ENCODE results near the gene M6PR. TPM values are rescaled to one million over a fixed set of nuclear protein-coding genes. Genes with fewer than 3 reads are reported as not detected.
"Not testable (repeated sequence)": the region's sequence is repeated elsewhere in the genome, so short reads cannot be mapped to it uniquely, and the experiment has no call there.

Gene M6PR
- total RNA-seq, 1 experiment from 2014 or later, result 112 TPM

GRCh38 chr12:8943565-8944186 is 5.8 kb downstream of the M6PR start:
- H3K27ac ChIP-seq (ENCODE audit: low read length), result no peak overlapping the region
- H3K9me2 ChIP-seq (replicated peaks; ENCODE audit: low read length), result no peaks in the 10 kb centered on the region
- intact Hi-C loops (cut with micrococcal nuclease), result no loop called here
- no peak overlapping the region for H3K9ac ChIP-seq (ENCODE audit: low read length)
- no peak for TF ChIP-seq EZH2phosphoT487 (IDR thresholded peaks at IDR 0.05; ENCODE audit: borderline replicate concordance, low read length)
- no peak for TF ChIP-seq EZH2 (IDR thresholded peaks at IDR 0.05; ENCODE audit: low read length, unreplicated experiment)
- TF ChIP-seq CTCF (conservative IDR thresholded peaks at IDR 0.05; ENCODE audit: low read depth, low read length), result no peak
- H3K4me1 ChIP-seq (ENCODE audit: insufficient read depth, low read length), result peaks cover 7% of the 10 kb centered on the region
- H4K20me1 ChIP-seq (ENCODE audit: low read length), result no peaks in the 10 kb centered on the region
- peaks cover 27% of the 10 kb centered on the region for H3K79me2 ChIP-seq (ENCODE audit: low read length)
- DNase-seq (no peak), ATAC-seq (no peak)
- ChIA-PET CTCF (no interaction called here), POLR2A (ENCODE audit: unreplicated experiment) (no interaction called here)
- H3K4me3 ChIP-seq (ENCODE audit: low read length), result no peak overlapping the region
- no peaks in the 10 kb centered on the region for H3K27me3 ChIP-seq (ENCODE audit: low read length)
- H3K36me3 ChIP-seq (ENCODE audit: low read depth, low read length), result peaks cover 23% of the 10 kb centered on the region
- H3F3A ChIP-seq (ENCODE audit: low read length, unreplicated experiment), result no peaks in the 10 kb centered on the region
- no peak overlapping the region for H3K4me2 ChIP-seq (ENCODE audit: low read length)
- no peaks in the 10 kb centered on the region for H3K9me3 ChIP-seq (ENCODE audit: low read length)
- no peak overlapping the region for H2AFZ ChIP-seq (ENCODE audit: low read length)
- BruUV-seq (replicated peaks), result no TSS peak

DNA sequence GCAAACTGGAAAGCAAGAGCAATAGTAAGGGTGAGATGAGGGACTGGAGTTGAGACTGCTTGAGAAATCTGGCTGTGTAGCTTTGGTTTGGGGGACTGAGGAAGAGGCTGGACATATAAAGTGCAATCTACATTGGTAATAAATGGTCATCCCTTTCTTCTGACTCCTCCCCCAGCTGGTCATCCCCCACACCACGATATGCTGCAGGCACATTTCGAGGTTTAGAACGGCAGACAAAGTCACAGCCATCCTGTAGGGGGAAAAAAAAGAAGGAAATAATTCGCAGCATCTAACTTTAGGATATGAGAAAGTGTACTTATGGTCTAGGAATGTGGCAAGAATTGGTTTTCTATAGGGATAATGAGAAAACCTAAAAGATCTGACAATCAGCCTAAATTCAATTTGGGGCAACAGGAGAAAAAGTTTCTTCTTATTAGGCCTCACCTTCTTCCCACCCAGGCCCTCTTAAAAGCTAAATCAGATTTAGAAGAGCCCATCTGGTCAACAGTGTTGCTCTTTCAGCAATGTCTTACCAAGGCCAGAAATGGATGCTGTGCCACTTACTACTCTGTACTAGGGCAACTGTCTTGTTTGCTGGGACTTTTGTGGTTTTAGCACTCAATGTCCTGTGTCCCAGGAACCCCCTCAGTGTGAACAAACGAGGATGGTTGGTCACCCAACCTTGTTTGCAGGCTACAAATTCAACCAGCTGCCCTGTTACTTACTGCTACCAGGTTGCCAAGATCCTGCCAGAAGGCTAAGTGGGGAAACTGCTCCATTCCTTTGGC is 7.6 kb downstream of the M6PR start:
- intact Hi-C loops (cut with micrococcal nuclease), result no loop called here
- Histone ChIP-seq H3K4me1 (ENCODE audit: insufficient read depth, low read length) (no peaks in the 10 kb centered on the region), H3K9me2 (replicated peaks; ENCODE audit: low read length) (no peaks in the 10 kb centered on the region), H3K9me3 (ENCODE audit: low read length) (no peaks in the 10 kb centered on the region), H4K20me1 (ENCODE audit: low read length) (no peaks in the 10 kb centered on the region), H3K9ac (ENCODE audit: low read length) (no peak overlapping the region), H3K36me3 (ENCODE audit: low read depth, low read length) (peaks cover 23% of the 10 kb centered on the region), H3K27ac (ENCODE audit: low read length) (no peak overlapping the region), H3F3A (ENCODE audit: low read length, unreplicated experiment) (no peaks in the 10 kb centered on the region), H3K4me2 (ENCODE audit: low read length) (no peak overlapping the region), H3K4me3 (ENCODE audit: low read length) (no peak overlapping the region), H2AFZ (ENCODE audit: low read length) (no peak overlapping the region), H3K79me2 (ENCODE audit: low read length) (peaks cover 9% of the 10 kb centered on the region), H3K27me3 (ENCODE audit: low read length) (no peaks in the 10 kb centered on the region)
- TF ChIP-seq EZH2phosphoT487 (IDR thresholded peaks at IDR 0.05; ENCODE audit: borderline replicate concordance, low read length) (no peak), EZH2 (IDR thresholded peaks at IDR 0.05; ENCODE audit: low read length, unreplicated experiment) (no peak), CTCF (conservative IDR thresholded peaks at IDR 0.05; ENCODE audit: low read depth, low read length) (no peak)
- ChIA-PET CTCF (no interaction called here), POLR2A (ENCODE audit: unreplicated experiment) (no interaction called here)
- no peak for DNase-seq
- no TSS peak for BruUV-seq (replicated peaks)
- ATAC-seq, result no peak

DNA sequence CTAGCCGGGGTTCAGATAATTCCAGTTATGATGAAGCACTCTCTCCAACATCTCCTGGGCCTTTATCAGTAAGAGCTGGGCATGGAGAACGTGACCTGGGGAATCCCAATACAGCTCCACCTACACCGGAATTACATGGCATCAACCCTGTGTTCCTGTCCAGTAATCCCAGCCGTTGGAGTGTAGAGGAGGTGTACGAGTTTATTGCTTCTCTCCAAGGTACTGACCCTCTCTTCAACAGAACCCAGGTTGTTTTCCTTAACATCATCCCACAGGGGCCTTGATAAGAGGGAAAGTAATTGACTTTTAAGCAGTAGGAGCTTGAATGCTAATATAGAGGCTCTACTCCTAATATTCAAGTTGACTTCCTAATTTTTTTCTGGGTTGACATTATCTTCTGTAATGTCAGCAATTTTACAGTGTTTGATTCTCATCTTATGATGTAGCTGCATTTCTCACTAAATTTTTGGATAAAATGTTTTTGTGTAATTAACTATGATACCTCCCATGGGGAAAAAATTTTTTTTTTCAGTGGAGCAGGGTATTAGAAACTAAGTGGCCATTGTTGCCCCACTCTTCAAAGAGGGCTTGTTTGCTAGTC is 11.5 kb downstream of the M6PR start:
- H3K4me2 ChIP-seq (ENCODE audit: low read length); H2AFZ ChIP-seq (ENCODE audit: low read length); DNase-seq; intact Hi-C loops (cut with micrococcal nuclease); H3K79me2 ChIP-seq (ENCODE audit: low read length); H4K20me1 ChIP-seq (ENCODE audit: low read length); H3K9me3 ChIP-seq (ENCODE audit: low read length); H3K9me2 ChIP-seq (replicated peaks; ENCODE audit: low read length); H3K4me1 ChIP-seq (ENCODE audit: insufficient read depth, low read length); H3K36me3 ChIP-seq (ENCODE audit: low read depth, low read length); H3F3A ChIP-seq (ENCODE audit: low read length, unreplicated experiment); H3K27me3 ChIP-seq (ENCODE audit: low read length); POLR2A ChIA-PET (ENCODE audit: unreplicated experiment); BruUV-seq (replicated peaks); H3K27ac ChIP-seq (ENCODE audit: low read length); H3K4me3 ChIP-seq (ENCODE audit: low read length); H3K9ac ChIP-seq (ENCODE audit: low read length); ATAC-seq: not testable (repeated sequence)
- CTCF ChIA-PET, result interaction anchor here (1.0 kb wide), 1 partner anchor 12 kb away, joined by 3 read pairs; the partner anchor contains the start of gene M6PR
